ENCODE data around the gene HCFC2.
"Not testable (repeated sequence)": the region's sequence is repeated elsewhere in the genome, so short reads cannot be mapped to it uniquely, and the experiment has no call there.

Gene HCFC2

GRCh38 chr12:104058802-104059201 is 5.5 kb upstream of the HCFC2 start:
- DNase-seq = no peak

GRCh38 chr12:104059963-104060362 is 4.4 kb upstream of the HCFC2 start:
- DNase-seq = no peak

GRCh38 chr12:104060791-104061190 is 3.5 kb upstream of the HCFC2 start:
- no peak for DNase-seq

GRCh38 chr12:104063712-104064030 is 660 bp upstream of the HCFC2 start:
- DNase-seq = peak; percentile 26

- DNase-seq = no peak
These were observed 604 bp downstream of the HCFC2 start for GRCh38 chr12:104064842-104065427.

- no peak for DNase-seq
These were observed 7.8 kb downstream of the HCFC2 start for GRCh38 chr12:104072099-104072498.

- DNase-seq = no peak
These were observed 9.4 kb downstream of the HCFC2 start for GRCh38 chr12:104073699-104074098.

GRCh38 chr12:104079024-104079423 is 14.7 kb downstream of the HCFC2 start:
- DNase-seq = no peak

- DNase-seq = no peak
These were observed 16.4 kb downstream of the HCFC2 start for GRCh38 chr12:104080764-104081163.

- no peak for DNase-seq
These were observed 19.6 kb downstream of the HCFC2 start for GRCh38 chr12:104083769-104084475.

- no peak for DNase-seq
These were observed 26.4 kb downstream of the HCFC2 start for GRCh38 chr12:104090685-104091084.

GRCh38 chr12:104091136-104091535 is 26.8 kb downstream of the HCFC2 start:
- no peak for DNase-seq

- DNase-seq = no peak
These were observed 30.0 kb downstream of the HCFC2 start for GRCh38 chr12:104094284-104094683.

GRCh38 chr12:104095289-104095688 is 31.0 kb downstream of the HCFC2 start:
- no peak for DNase-seq

GRCh38 chr12:104097954-104098353 is 33.6 kb downstream of the HCFC2 start:
- DNase-seq = no peak

GRCh38 chr12:104105461-104105860 is 41.1 kb downstream of the HCFC2 start:
- DNase-seq = no peak

GRCh38 chr12:104106965-104107364 is 42.6 kb downstream of the HCFC2 start:
- no peak for DNase-seq

- DNase-seq = peak; percentile 86
These were observed 44.6 kb downstream of the HCFC2 start for GRCh38 chr12:104108755-104109445.

GRCh38 chr12:104109446-104110271 is 45.3 kb downstream of the HCFC2 start:
- DNase-seq = no peak

GRCh38 chr12:104114834-104115586 is 50.7 kb downstream of the HCFC2 start:
- DNase-seq = not testable (repeated sequence)

- DNase-seq = no peak
These were observed 51.2 kb downstream of the HCFC2 start for GRCh38 chr12:104115587-104115975.

- DNase-seq = no peak
These were observed 56.7 kb downstream of the HCFC2 start for GRCh38 chr12:104121001-104121400.

GRCh38 chr12:104122298-104122697 is 58.0 kb downstream of the HCFC2 start:
- no peak for DNase-seq
